ENCODE data around the gene PSMB1.

DNA sequence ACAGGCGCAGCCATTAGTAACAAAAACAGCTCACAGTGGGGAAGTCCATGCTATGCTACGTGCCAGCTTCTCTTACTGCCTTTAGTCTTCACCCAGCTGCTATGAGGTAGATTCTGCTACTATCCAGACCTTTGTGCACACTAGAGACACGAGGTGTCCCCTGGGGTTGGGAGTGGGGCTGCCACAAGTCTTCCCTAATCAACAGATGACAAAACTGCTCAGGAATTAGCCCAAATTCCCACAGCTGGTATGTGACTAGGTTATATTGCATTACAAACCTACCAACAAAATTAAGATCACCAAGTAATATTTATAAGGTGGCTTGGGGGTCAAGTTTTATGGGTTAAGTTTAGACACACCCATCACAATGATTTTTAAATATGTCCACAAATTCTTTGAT lies 63.3 kb downstream of the PSMB1 start:
- TF ChIP-seq, protein P1, sequence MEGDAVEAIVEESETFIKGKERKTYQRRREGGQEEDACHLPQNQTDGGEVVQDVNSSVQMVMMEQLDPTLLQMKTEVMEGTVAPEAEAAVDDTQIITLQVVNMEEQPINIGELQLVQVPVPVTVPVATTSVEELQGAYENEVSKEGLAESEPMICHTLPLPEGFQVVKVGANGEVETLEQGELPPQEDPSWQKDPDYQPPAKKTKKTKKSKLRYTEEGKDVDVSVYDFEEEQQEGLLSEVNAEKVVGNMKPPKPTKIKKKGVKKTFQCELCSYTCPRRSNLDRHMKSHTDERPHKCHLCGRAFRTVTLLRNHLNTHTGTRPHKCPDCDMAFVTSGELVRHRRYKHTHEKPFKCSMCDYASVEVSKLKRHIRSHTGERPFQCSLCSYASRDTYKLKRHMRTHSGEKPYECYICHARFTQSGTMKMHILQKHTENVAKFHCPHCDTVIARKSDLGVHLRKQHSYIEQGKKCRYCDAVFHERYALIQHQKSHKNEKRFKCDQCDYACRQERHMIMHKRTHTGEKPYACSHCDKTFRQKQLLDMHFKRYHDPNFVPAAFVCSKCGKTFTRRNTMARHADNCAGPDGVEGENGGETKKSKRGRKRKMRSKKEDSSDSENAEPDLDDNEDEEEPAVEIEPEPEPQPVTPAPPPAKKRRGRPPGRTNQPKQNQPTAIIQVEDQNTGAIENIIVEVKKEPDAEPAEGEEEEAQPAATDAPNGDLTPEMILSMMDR (IDR thresholded peaks at IDR 0.05 in 2 of 3, conservative IDR thresholded peaks at IDR 0.05 in 1 of 3; ENCODE audit: insufficient read depth in 2 of 3, low read depth in 1 of 3, low read length in 3 of 3), result no peak
- TF ChIP-seq, protein P2, sequence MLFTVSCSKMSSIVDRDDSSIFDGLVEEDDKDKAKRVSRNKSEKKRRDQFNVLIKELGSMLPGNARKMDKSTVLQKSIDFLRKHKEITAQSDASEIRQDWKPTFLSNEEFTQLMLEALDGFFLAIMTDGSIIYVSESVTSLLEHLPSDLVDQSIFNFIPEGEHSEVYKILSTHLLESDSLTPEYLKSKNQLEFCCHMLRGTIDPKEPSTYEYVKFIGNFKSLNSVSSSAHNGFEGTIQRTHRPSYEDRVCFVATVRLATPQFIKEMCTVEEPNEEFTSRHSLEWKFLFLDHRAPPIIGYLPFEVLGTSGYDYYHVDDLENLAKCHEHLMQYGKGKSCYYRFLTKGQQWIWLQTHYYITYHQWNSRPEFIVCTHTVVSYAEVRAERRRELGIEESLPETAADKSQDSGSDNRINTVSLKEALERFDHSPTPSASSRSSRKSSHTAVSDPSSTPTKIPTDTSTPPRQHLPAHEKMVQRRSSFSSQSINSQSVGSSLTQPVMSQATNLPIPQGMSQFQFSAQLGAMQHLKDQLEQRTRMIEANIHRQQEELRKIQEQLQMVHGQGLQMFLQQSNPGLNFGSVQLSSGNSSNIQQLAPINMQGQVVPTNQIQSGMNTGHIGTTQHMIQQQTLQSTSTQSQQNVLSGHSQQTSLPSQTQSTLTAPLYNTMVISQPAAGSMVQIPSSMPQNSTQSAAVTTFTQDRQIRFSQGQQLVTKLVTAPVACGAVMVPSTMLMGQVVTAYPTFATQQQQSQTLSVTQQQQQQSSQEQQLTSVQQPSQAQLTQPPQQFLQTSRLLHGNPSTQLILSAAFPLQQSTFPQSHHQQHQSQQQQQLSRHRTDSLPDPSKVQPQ (CRISPR knock-in tag; IDR thresholded peaks at IDR 0.05; ENCODE audit: borderline replicate concordance), result no peak
- TF ChIP-seq ZC3H8 (IDR thresholded peaks at IDR 0.05), result no peak
- no peak for TF ChIP-seq ZNF3 (CRISPR knock-in tag; IDR thresholded peaks at IDR 0.05)
- no peak for TF ChIP-seq FOSL1 (tag; conservative IDR thresholded peaks at IDR 0.05)

Data from K562 (cell line).